HG03457 (cell line): ENCODE measurements around the gene MYLK.
"Not testable (repeated sequence)": the region's sequence is repeated elsewhere in the genome, so short reads cannot be mapped to it uniquely, and the experiment has no call there.

Experiments used
- ATAC-seq: cut with Tn5 transposase; IDR thresholded peaks from one replicate; pipeline ENCODE4 v1.9.1; 2021; ENCODE audit warnings: moderate number of reproducible peaks; ENCODE audit not compliant: unreplicated experiment

The MYLK gene

GRCh38 chr3:123606527-123606926 lies 277.6 kb downstream of the MYLK start:
- no peak for ATAC-seq

DNA sequence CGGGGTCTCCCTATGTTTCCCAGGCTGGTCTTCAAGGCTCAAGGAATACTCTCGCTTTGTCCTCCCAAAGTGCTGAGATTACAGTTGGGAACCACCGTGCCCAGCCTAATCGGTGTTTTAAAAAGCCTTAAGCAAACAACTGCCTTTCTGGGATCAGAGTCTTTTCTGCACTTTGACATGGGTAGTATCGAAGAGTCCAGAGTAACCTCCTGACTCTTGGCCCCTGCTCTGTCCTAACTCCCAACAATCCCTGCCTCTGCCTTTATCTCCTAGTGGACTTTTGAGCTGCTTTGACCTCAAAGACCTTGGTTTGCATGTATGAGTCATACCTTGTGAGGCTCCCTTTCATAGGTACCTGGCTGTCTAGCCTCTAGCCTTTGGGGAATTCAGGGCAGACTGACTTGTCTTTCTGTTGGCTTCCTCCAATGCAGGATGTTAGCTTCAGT lies 278.3 kb downstream of the MYLK start:
- no peak for ATAC-seq

DNA sequence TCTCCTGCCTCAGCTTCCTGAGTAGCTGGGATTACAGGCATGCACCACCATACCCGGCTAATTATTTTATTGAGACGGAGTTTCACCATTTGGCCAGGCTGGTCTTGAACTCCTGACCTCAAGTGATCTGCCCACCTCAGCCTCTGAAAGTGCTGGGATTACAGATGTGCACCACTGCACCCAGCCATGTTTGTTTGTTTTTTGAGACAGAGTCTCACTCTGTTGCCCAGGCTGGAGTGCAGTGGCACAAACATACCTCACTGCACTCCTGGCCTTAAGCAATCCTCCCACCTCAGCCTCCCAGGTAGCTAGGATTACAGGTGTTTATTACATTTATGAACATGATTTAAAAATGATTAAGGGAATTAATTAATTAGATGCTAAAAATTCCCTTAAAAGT lies 281.0 kb downstream of the MYLK start:
- not testable (repeated sequence) for ATAC-seq

DNA sequence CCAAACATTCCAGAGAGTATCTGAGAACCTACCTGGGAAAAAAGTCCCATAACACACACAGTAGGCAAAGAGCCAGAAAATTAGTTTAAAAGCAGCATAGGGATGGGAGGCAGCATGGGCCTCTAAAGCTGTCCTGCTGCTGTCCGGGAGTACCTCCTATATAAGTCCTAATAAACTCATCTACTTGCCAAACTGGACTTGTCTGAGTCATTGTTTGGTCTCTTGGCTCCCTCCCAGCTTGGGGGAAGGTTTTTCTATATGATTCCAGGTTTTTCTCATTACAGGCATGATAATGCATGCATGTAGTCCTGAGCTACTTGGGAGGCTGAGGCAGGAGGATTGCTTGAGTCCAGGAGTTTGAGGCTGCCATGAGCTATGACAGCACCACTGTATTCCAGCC lies 281.8 kb downstream of the MYLK start:
- ATAC-seq: no peak

DNA sequence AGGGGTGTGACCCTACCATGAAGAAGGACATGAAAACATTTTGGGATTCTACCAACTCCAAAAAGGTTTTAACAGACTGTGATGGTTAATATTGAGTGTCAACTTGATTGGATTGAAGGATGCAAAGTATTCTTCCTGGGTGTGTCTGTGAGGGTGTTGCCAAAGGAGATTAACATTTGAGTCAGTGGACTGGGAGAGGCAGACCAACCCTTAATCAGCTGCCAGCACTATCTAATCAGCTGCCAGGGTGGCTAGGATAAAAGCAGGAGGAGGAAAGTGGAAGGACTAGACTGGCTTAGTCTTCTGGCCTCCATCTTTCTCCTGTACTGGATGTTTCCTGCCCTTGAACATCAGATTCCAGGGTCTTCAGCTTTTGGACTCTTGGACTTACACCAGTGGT lies 283.3 kb downstream of the MYLK start:
- not testable (repeated sequence) for ATAC-seq

- no peak for ATAC-seq
These were observed 286.6 kb downstream of the MYLK start for GRCh38 chr3:123597561-123597960.

GRCh38 chr3:123595396-123596180 lies 288.5 kb downstream of the MYLK start:
- ATAC-seq: no peak

GRCh38 chr3:123593381-123593780 lies 290.8 kb downstream of the MYLK start:
- no peak for ATAC-seq

GRCh38 chr3:123590685-123591450 lies 293.3 kb downstream of the MYLK start:
- no peak for ATAC-seq

DNA sequence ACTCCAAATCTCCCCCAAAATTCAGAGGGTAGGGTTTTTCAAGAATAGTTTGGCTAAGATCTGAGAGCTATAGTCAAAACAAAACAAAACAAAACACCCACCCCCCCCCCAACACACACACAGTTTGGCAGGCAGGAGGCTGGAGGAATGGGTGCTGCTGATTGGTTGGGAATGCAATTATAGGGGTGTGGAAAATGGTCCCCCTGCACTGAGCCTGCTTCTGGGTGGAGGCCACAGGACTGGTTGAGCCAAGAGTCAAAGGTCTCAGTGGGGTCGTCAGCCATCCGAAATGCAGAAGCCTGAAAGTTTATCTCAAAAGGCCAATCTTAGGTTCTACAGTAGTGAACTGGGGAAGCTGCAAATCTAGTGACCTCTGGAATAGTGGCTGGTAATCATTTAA lies 296.7 kb downstream of the MYLK start:
- ATAC-seq: no peak

DNA sequence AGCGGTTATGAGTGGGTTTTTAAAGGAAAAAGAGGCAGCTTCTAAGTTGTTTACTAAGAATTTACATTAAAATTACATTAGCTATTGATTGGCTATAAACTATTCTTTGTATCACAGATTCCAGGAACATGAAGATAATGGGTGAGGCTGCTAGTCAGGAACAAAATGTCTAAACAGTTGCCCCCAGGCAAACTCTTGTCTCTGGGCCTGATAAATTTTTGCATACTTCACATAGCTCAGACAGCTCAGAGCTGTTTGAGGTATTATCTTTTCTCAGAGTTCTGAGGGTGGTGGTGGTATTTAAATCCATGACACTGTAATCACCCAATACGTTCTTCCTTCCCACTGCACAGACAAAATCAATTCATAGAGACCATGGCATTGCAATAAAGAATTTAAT lies 297.2 kb downstream of the MYLK start:
- no peak for ATAC-seq

- ATAC-seq: no peak
These were observed 298.0 kb downstream of the MYLK start for GRCh38 chr3:123586131-123586530.

DNA sequence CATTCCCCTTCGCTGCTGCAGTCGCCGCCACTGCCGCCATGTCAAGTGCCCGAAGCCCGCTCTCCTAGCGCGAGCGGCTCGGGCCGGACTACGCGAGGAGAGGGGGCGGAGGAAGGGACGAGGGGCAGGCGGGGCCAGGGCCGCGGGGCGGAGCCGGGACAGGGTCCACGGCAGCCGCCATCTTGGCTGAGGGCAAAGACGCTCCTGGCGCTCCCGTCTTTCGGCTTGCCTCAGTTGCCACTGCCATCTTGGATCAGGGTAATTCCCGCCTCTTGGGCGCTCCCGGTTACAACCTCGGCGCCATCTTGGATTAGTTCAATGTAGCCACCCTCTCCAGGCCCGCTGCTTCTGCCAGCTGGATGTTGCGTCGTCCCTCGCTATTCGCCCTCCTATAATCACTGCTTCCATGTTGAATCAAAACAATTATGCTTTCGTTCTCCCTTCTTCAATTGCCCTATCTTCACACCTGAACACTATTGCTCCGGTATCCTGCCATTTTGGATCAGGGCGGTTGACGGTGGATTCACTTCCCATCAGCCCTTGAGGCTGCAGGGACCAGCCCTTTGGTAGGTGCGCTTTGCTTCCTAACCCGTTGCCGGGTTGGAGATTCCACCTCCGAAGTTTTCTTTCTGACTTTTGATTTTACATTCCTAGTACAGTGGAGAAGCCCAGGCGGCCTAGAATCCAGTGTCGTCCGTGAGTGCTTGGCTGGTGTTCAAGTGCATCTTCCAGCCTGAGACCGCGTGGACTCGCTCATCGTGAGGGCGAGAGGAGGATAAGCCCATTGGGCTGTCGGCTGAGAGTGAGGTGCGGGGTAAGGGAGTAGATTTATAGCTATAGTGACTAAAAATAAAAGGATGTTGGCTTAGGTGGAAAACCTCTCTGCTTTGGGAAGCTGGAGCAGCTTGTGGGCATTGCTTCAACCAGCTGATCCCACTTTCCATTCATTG lies 298.9 kb downstream of the MYLK start, which contains the start of gene HACD2:
HACD2 (minus strand) TSS at position 66 of the 950 bp plus-strand sequence; CDS start at position 40, 26 bp downstream.
- peak; percentile 79 for ATAC-seq

- ATAC-seq: peak; percentile 23
These were observed 299.7 kb downstream of the MYLK start for GRCh38 chr3:123584284-123584987.

GRCh38 chr3:123583561-123583960 lies 300.6 kb downstream of the MYLK start:
- no peak for ATAC-seq

GRCh38 chr3:123582315-123582714 lies 301.8 kb downstream of the MYLK start:
- ATAC-seq: no peak

GRCh38 chr3:123576122-123576521 lies 308.0 kb downstream of the MYLK start:
- ATAC-seq: no peak

- no peak for ATAC-seq
These were observed 312.2 kb downstream of the MYLK start for GRCh38 chr3:123571973-123572365.

DNA sequence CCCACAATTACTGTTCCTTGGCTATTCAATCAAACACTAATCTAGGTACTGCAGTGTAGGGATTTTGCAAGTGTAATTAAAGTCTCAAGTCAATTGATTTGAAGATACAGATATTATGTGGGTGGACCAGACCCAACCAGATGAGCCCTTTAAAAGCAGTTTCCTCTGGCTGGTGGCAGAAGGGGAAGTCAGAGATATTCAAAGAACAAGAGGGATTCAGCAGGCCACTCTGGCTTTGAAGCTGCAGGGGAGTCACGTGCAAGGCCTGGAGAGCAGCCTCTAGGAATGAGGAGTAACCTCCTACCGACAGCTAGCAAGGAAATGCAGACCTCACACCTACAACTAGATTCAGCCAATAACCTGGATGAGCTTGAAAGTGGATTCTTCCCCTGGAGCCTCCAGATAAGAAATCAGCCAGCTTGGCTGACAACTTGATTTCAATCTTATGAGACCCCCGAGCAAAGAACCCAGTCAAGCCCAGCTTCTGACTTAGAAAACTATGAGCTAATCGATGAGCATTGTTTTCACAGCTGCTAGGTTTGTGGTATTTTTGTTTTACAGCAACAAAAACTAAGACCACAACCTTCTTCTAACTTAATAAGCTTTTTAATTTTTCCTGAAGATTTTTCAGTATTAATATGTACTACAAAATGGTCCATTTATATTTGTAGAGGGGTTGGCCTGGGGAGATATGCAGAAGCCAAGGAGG lies 312.7 kb downstream of the MYLK start:
- ATAC-seq: no peak

DNA sequence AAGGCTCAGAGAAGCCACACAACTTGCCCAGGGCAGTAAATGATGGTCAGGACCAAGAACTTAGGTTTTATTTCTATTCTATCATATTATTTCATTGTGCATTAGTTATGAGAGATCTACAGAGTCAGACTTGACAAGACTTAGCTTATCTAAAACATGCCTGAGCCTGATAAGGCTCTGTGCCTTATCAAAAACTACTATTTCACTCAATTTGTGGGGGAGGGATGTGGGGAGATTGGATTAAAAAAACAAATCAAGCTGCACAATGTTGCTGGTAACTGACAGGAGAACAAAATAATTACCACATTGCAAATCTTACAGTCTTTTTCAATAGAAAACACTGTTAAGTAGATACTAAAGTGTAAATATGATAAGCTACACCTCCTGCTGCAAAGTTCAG lies 315.3 kb downstream of the MYLK start:
- no peak for ATAC-seq
